Measurements from ENCODE around the gene SMNDC1.

DNA sequence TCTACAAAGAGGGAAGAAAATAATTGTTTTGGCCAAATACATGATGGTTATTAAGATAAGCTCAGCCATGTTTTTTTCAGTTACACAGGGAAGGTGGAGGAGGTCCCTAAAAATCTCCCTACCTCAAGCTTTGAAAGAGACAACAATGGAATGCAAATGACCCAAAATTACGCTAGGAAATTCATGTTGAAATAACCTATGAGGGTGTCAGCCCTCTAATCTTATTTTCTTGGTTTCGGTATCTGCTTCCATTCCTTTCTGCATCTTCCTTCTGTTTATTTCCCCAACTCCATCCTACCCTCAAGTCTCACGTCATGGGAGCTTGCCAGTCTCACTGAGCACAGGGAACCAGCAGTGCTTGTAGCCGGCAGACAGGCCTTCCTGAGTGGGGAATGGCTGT is 40.6 kb upstream of the SMNDC1 start:
- TF ChIP-seq, protein P1, sequence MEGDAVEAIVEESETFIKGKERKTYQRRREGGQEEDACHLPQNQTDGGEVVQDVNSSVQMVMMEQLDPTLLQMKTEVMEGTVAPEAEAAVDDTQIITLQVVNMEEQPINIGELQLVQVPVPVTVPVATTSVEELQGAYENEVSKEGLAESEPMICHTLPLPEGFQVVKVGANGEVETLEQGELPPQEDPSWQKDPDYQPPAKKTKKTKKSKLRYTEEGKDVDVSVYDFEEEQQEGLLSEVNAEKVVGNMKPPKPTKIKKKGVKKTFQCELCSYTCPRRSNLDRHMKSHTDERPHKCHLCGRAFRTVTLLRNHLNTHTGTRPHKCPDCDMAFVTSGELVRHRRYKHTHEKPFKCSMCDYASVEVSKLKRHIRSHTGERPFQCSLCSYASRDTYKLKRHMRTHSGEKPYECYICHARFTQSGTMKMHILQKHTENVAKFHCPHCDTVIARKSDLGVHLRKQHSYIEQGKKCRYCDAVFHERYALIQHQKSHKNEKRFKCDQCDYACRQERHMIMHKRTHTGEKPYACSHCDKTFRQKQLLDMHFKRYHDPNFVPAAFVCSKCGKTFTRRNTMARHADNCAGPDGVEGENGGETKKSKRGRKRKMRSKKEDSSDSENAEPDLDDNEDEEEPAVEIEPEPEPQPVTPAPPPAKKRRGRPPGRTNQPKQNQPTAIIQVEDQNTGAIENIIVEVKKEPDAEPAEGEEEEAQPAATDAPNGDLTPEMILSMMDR (IDR thresholded peaks at IDR 0.05; ENCODE audit: low read length), result no peak
- TF ChIP-seq EZH2 (IDR thresholded peaks at IDR 0.05; ENCODE audit: borderline replicate concordance, low read length), result no peak

All from OCI-LY1 (cell line).